BLaER1 (cell line): ENCODE measurements around the gene PDE11A.

ENCODE experiments used
- H3K27ac ChIP-seq: shearing (Covaris generic); formaldehyde crosslinking; 2 replicates; pipeline ENCODE4 v1.8.1; 2022
- H3K27me3 ChIP-seq: shearing (Covaris generic); formaldehyde crosslinking; 2 replicates; pipeline ENCODE4 v1.8.1; 2022
- H3K36me3 ChIP-seq: shearing (Covaris generic); formaldehyde crosslinking; 2 replicates; pipeline ENCODE4 v1.8.1; 2022
- H3K4me1 ChIP-seq: shearing (Covaris generic); formaldehyde crosslinking; 2 replicates; pipeline ENCODE4 v1.8.1; 2022
- H3K4me2 ChIP-seq: shearing (Covaris generic); formaldehyde crosslinking; 2 replicates; pipeline ENCODE4 v1.8.1; 2022
- H3K4me3 ChIP-seq: shearing (Covaris generic); formaldehyde crosslinking; 2 replicates; pipeline ENCODE4 v1.8.1; 2022
- H3K9ac ChIP-seq: shearing (Covaris generic); formaldehyde crosslinking; 2 replicates; pipeline ENCODE4 v1.8.1; 2022
- H3K9me3 ChIP-seq: shearing (Covaris generic); formaldehyde crosslinking; 2 replicates; pipeline ENCODE4 v1.8.1; 2022
- H4K20me1 ChIP-seq: shearing (Covaris generic); formaldehyde crosslinking; 2 replicates; pipeline ENCODE4 v1.8.1; 2022
- Cebpa-rat ChIP-seq: shearing (Covaris generic); IDR thresholded peaks from 2 replicates; pipeline ENCODE4 v1.8.1; 2022

PDE11A gene

GRCh38 chr2:177711483-177712265 lies 360.9 kb downstream of the PDE11A start:
- no peaks in the 10 kb centered on the region for H3K27me3 ChIP-seq
- no peaks in the 10 kb centered on the region for H4K20me1 ChIP-seq
- TF ChIP-seq Cebpa-rat: no peak

GRCh38 chr2:177710889-177711288 lies 361.7 kb downstream of the PDE11A start:
- Histone ChIP-seq H4K20me1 (no peaks in the 10 kb centered on the region), H3K4me2 (no peak overlapping the region), H3K27me3 (no peaks in the 10 kb centered on the region), H3K4me3 (no peak overlapping the region), H3K36me3 (no peaks in the 10 kb centered on the region), H3K27ac (no peak overlapping the region), H3K9ac (no peak overlapping the region), H3K4me1 (no peaks in the 10 kb centered on the region), H3K9me3 (no peaks in the 10 kb centered on the region)
- TF ChIP-seq Cebpa-rat: no peak

More at GRCh38 chr2:177711483-177712265, 360.9 kb downstream of the PDE11A start:
- Histone ChIP-seq H3K4me2 (no peak overlapping the region), H3K9ac (no peak overlapping the region), H3K36me3 (no peaks in the 10 kb centered on the region), H3K27ac (no peak overlapping the region), H3K4me3 (no peak overlapping the region), H3K4me1 (no peaks in the 10 kb centered on the region), H3K9me3 (no peaks in the 10 kb centered on the region)

DNA sequence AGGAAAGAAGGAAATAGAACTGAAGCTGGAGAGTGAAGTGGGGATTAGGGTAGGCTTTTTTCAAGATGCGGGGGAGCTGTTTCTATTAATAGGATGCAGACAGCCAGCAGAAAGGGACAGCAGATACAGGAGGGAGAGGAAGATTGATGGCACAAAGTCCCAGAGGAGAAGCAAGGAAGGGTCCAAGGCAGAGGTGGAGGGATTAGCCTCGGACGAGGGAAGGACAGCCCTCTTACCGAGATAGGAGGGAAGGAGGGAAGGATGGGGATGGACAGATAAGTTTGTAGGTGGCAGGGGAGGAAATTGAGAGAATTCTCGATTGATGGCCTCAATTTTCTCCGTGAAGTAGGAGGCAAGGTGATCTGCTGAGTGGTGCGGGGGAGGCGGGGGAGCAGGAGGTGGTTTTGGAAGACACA lies 362.6 kb downstream of the PDE11A start:
- Histone ChIP-seq H3K27me3 (no peaks in the 10 kb centered on the region), H3K27ac (no peak overlapping the region), H4K20me1 (no peaks in the 10 kb centered on the region), H3K36me3 (no peaks in the 10 kb centered on the region), H3K4me2 (no peak overlapping the region), H3K9me3 (no peaks in the 10 kb centered on the region), H3K4me1 (no peaks in the 10 kb centered on the region), H3K9ac (no peak overlapping the region), H3K4me3 (no peak overlapping the region)
- TF ChIP-seq Cebpa-rat: no peak

DNA sequence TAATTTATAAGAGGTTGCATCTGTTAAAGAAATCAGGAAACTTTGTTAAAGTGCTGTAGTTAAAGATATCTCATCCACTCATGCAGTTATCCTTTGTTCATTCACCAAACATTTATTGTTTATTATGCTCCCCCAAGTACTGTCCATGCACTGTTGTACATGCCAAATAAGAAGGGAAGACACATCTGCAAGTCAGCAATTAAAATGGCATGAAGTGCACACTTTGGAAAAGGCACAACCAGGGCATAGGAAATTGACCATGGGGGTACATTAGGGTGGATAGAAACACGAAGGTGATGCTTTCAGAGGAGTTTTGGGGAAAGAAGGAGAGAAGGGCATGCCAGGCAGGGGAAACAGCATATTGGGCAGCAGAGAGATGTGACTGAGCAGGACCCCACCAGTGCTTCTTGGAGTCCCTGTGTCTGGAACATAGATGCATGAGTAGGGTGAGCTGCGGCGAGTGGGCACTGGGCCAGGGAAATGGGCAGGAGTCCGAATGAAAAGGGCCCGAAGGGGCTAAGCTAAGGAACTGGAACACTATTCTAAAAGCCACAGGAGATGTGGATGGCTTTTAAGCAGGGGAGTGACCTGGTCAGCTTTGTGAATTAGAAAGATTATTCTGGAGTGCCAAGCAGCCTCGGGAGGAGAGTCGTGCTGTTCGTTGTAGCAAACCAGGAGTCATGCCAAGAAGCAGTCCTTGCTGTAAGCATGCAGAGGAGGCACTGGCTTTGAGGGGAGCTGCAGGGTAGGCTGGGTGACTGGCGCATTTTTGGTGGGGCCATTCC lies 363.7 kb downstream of the PDE11A start:
- TF ChIP-seq Cebpa-rat: no peak
- H3K27ac ChIP-seq: no peak overlapping the region
- no peaks in the 10 kb centered on the region for H4K20me1 ChIP-seq
- no peak overlapping the region for H3K9ac ChIP-seq
- no peaks in the 10 kb centered on the region for H3K27me3 ChIP-seq
- H3K4me3 ChIP-seq: no peak overlapping the region
- H3K4me2 ChIP-seq: no peak overlapping the region
- no peaks in the 10 kb centered on the region for H3K36me3 ChIP-seq
- no peaks in the 10 kb centered on the region for H3K9me3 ChIP-seq
- H3K4me1 ChIP-seq: no peaks in the 10 kb centered on the region

DNA sequence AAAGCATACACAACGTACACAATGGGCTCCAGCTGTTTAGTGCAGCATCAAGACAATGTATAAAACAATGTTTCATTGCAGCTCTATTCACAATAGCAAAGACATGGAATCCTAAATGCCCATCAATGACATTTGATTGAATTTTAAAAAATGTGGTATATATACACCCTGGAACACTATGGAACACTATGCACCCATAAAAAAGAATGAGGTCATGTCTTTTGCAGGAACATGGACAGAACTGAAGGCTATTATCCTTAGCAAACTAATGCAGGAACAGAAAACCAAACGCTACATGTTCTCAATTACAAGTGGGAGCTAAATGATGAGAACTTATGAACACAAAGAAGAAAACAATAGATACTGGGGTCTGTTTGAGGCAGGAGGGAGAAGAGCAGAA lies 364.5 kb downstream of the PDE11A start:
- H3K4me1 ChIP-seq: no peaks in the 10 kb centered on the region
- no peak overlapping the region for H3K4me2 ChIP-seq
- no peak overlapping the region for H3K4me3 ChIP-seq
- no peak overlapping the region for H3K9ac ChIP-seq
- no peaks in the 10 kb centered on the region for H3K36me3 ChIP-seq
- no peak overlapping the region for H3K27ac ChIP-seq
- H4K20me1 ChIP-seq: no peaks in the 10 kb centered on the region
- no peaks in the 10 kb centered on the region for H3K27me3 ChIP-seq
- H3K9me3 ChIP-seq: no peaks in the 10 kb centered on the region
- TF ChIP-seq Cebpa-rat: no peak

GRCh38 chr2:177705511-177706173 lies 366.9 kb downstream of the PDE11A start:
- no peaks in the 10 kb centered on the region for H3K36me3 ChIP-seq
- no peaks in the 10 kb centered on the region for H3K27me3 ChIP-seq
- H3K4me3 ChIP-seq: no peak overlapping the region
- no peaks in the 10 kb centered on the region for H3K4me1 ChIP-seq
- no peaks in the 10 kb centered on the region for H3K9me3 ChIP-seq
- no peak for TF ChIP-seq Cebpa-rat
- no peak overlapping the region for H3K4me2 ChIP-seq
- H4K20me1 ChIP-seq: no peaks in the 10 kb centered on the region
- H3K27ac ChIP-seq: no peak overlapping the region
- no peak overlapping the region for H3K9ac ChIP-seq

- Histone ChIP-seq H3K9me3 (no peaks in the 10 kb centered on the region), H4K20me1 (no peaks in the 10 kb centered on the region), H3K27me3 (no peaks in the 10 kb centered on the region), H3K9ac (no peak overlapping the region), H3K4me1 (no peaks in the 10 kb centered on the region), H3K36me3 (no peaks in the 10 kb centered on the region), H3K27ac (no peak overlapping the region), H3K4me2 (no peak overlapping the region), H3K4me3 (no peak overlapping the region)
- no peak for TF ChIP-seq Cebpa-rat
These were observed 369.4 kb downstream of the PDE11A start for GRCh38 chr2:177703159-177703558.

GRCh38 chr2:177698281-177698680 lies 374.3 kb downstream of the PDE11A start:
- Histone ChIP-seq H3K27ac (no peak overlapping the region), H4K20me1 (no peaks in the 10 kb centered on the region), H3K4me1 (no peaks in the 10 kb centered on the region), H3K9ac (no peak overlapping the region), H3K9me3 (no peaks in the 10 kb centered on the region), H3K4me2 (no peak overlapping the region), H3K4me3 (no peak overlapping the region), H3K27me3 (no peaks in the 10 kb centered on the region), H3K36me3 (no peaks in the 10 kb centered on the region)
- TF ChIP-seq Cebpa-rat: no peak

DNA sequence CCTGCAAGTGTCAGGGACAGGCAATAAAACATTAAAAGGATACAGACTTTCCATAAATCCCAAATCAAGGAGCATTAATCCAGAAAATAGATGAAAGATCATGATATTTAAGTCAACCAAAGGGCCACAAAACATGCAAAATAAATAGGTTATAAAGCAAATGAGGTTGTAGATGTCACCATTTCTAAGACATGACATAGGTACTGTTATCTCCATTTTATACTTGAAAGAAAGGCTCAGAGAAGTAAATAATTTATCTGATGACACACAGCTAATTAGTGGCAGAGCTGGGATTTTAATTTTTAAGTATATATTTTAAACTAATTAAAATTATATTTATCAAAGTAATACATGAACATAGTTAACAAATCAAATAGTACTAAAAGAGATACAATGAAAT lies 378.2 kb downstream of the PDE11A start:
- Histone ChIP-seq H3K27ac (no peak overlapping the region), H3K4me3 (no peak overlapping the region), H3K36me3 (no peaks in the 10 kb centered on the region), H4K20me1 (no peaks in the 10 kb centered on the region), H3K9me3 (no peaks in the 10 kb centered on the region), H3K4me1 (no peaks in the 10 kb centered on the region), H3K27me3 (no peaks in the 10 kb centered on the region), H3K4me2 (no peak overlapping the region), H3K9ac (no peak overlapping the region)
- TF ChIP-seq Cebpa-rat: no peak
